Muscle layer of colon (tissue), 2 donors: ENCODE measurements around the gene BAG5.
"Not testable (repeated sequence)": the region's sequence is repeated elsewhere in the genome, so short reads cannot be mapped to it uniquely, and the experiment has no call there.

ENCODE experiments used
- H3K27ac ChIP-seq: one replicate; pipeline ENCODE4 v1.7.0; 2013; ENCODE audit warnings: low read depth, mild to moderate bottlenecking, low read length, moderate library complexity
- H3K27me3 ChIP-seq, 2 donors: one replicate each; pipeline ENCODE4 v1.7.0; 2013; ENCODE audit warnings: low read length in 2 of 2, mild to moderate bottlenecking in 2 of 2; ENCODE audit not compliant: insufficient read depth in 2 of 2, control insufficient read depth in 1 of 2
- H3K36me3 ChIP-seq: one replicate; pipeline ENCODE4 v1.7.0; 2013; ENCODE audit warnings: mild to moderate bottlenecking, low read length; ENCODE audit not compliant: insufficient read depth
- H3K4me1 ChIP-seq: one replicate; pipeline ENCODE4 v1.7.0; 2013; ENCODE audit warnings: mild to moderate bottlenecking, low read length; ENCODE audit not compliant: insufficient read depth
- H3K4me3 ChIP-seq, 2 donors: one replicate each; pipeline ENCODE4 v1.7.0; 2013; ENCODE audit warnings: low read length in 2 of 2, low read depth in 1 of 2, mild to moderate bottlenecking in 1 of 2, moderate library complexity in 1 of 2
- H3K9ac ChIP-seq: one replicate; pipeline ENCODE4 v1.7.0; 2013; ENCODE audit warnings: low read length
- H3K9me3 ChIP-seq: one replicate; pipeline ENCODE4 v1.7.0; 2013; ENCODE audit warnings: mild to moderate bottlenecking, low read length
- donor health status: abdominal sarcoma.
- donor health status: Adenocarcinoma of cecum.

BAG5 gene

DNA sequence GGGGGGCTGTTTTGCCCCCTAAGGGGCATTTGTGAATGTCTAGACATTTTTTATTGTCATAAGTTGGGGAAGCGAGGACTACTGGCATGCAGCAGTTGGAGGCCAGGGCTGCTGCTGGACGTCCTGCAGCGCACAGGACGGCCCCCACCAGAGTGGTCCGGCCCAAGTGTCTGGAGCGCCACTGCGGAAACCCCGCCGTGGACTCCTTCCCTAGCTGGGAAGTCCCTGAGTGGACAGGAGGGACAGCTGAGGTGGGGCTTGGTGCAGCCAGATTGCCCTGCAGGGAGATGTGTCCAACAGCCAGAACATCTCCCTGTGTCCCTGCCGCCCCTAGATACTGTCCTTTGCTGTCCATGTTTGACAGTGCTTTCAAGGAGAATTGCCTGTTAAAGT is 45.3 kb downstream of the BAG5 start:
- Histone ChIP-seq H3K27ac (peak overlapping the region; percentile 86), H3K27me3 (no peaks in the 10 kb centered on the region), H3K36me3 (peaks cover 15% of the 10 kb centered on the region), H3K4me3 (no peak overlapping the region), H3K9me3 (no peaks in the 10 kb centered on the region), H3K4me1 (peaks cover 52% of the 10 kb centered on the region), H3K9ac (no peak overlapping the region)

- peaks cover 52% of the 10 kb centered on the region for H3K4me1 ChIP-seq
These were observed 45.9 kb downstream of the BAG5 start for GRCh38 chr14:103516426-103517173.

DNA sequence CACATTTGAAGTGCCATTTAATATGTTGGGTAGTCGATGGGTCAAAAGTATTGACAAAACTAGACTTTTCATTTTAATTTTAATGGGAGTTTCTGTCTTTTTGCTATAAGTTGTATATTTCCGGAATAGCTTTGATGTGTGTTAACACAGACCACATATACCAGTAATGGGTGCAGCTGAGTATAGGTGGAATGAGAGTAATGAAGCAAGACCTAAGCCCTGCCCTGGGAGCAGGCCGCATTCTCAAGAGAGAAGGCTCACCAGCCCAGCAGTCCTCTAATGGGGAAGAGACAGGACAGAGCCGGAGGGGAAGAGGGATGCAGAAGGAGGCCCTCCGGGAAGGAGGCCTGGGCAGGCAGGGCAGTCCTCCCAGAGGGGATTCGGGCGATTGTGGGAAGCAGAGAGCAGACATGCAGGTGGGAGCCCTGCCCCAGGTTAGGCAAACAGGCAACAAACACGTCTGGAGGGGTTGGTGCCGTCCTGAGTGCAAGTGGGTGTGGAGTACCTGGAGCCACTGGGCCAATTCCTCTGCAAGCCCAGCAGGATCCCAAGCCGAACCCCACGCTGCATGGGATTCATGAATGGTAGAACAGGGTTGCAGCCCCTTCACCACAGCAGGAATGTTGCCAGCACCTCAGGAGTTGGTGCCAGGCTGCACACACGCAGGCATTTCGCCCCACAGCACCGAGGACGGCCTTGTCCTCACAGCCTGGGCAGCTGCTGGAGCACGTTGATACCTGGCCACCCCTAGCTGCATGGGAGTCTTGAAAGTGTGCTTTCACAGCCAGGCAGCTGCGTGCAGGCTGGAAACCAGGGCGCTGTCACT is 47.6 kb downstream of the BAG5 start:
- H3K27me3 ChIP-seq = no peaks in the 10 kb centered on the region
- peaks cover 20% of the 10 kb centered on the region for H3K36me3 ChIP-seq
- H3K4me3 ChIP-seq = no peak overlapping the region
- no peaks in the 10 kb centered on the region for H3K9me3 ChIP-seq
- H3K9ac ChIP-seq = no peak overlapping the region
- H3K4me1 ChIP-seq = peaks cover 44% of the 10 kb centered on the region
- peak overlapping the region; percentile 47 for H3K27ac ChIP-seq

More at GRCh38 chr14:103516426-103517173, 45.9 kb downstream of the BAG5 start:
- Histone ChIP-seq H3K27ac (peak overlapping the region; percentile 86), H3K9ac (no peak overlapping the region), H3K27me3 (no peaks in the 10 kb centered on the region), H3K4me3 (no peak overlapping the region), H3K36me3 (peaks cover 15% of the 10 kb centered on the region), H3K9me3 (no peaks in the 10 kb centered on the region)

DNA sequence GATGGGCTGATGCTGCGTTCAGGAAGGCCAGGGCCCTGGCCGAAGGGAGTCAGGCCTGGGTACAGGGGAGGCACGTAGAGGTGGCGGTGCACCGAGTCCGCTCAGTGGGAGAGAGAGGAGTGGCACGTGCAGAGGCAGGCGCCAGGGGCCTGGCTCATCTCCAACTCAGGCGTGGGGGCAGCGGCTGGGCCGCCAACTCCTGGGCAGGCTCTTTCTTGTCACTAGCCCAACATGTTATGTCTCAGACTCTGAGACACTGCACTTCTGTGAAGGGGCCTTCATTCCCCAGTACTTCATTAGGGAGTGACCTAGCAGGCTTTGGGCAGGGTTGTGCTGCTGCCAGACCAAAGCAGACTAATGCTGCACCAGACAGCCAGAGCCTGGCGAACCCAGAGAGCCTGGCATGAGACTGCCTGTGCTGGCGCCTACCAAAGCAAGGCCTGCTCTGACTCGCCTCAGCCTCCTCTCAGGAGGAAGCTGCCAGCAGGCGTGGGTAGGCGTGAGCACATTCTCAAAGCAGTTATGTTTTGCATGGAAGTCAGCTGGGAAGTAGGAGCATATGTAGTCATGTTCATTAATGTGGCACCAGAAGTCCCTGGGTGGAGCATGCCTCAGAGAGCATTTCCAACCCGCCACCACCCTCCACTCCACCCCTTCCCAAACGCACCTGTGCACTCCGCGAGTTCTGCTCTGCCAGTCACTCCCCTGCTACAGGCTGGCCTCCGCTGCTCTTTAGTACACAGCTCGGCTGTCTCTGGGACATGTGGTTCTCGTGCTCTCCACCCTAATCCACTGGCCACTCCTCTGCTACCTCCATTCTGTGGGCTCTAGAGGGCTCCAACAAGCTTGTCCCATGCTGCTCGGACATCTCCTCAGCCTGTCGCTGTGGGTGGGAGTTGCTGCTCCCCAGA is 49.5 kb downstream of the BAG5 start:
- Histone ChIP-seq H3K36me3 (peaks cover 15% of the 10 kb centered on the region), H3K4me1 (peaks cover 26% of the 10 kb centered on the region), H3K9me3 (no peaks in the 10 kb centered on the region), H3K27ac (peak overlapping the region; percentile 64), H3K9ac (no peak overlapping the region), H3K27me3 (no peaks in the 10 kb centered on the region), H3K4me3 (peak overlapping the region in 1 of 2 donors; percentile 16)

DNA sequence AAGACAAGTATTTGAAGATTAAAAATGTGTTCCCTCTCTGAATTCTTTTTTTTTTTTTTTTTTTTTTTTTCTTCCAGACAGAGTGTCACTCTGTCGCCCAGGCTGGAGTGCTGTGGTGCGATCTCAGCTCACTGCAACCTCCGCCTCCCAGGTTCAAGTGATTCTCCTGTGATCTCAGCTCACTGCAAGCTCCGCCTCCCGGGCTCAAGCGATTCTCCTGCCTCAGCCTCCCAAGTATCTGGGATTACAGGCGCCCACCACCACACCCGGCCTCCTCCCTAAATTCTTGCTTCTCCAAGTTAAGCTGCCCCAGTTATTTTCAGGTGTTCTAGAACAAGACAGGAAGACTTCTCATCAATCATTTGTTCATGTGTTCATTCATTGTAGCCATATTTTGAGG is 50.3 kb downstream of the BAG5 start:
- peaks cover 19% of the 10 kb centered on the region for H3K4me1 ChIP-seq
- peak overlapping the region; percentile 64 for H3K27ac ChIP-seq
- H3K36me3 ChIP-seq = peaks cover 15% of the 10 kb centered on the region
- H3K9me3 ChIP-seq, H3K27me3 ChIP-seq, H3K4me3 ChIP-seq, H3K9ac ChIP-seq: not testable (repeated sequence)

- peaks cover 19% of the 10 kb centered on the region for H3K4me1 ChIP-seq
- no peaks in the 10 kb centered on the region for H3K27me3 ChIP-seq
- no peak overlapping the region for H3K4me3 ChIP-seq
- no peak overlapping the region for H3K9ac ChIP-seq
- no peak overlapping the region for H3K27ac ChIP-seq
- H3K9me3 ChIP-seq = no peaks in the 10 kb centered on the region
- H3K36me3 ChIP-seq = peaks cover 15% of the 10 kb centered on the region
These were observed 51.4 kb downstream of the BAG5 start for GRCh38 chr14:103510724-103511693.

- no peaks in the 10 kb centered on the region for H3K9me3 ChIP-seq
- H3K27ac ChIP-seq = no peak overlapping the region
- H3K27me3 ChIP-seq = no peaks in the 10 kb centered on the region
- H3K36me3 ChIP-seq = peaks cover 18% of the 10 kb centered on the region
- peaks cover 19% of the 10 kb centered on the region for H3K4me1 ChIP-seq
- no peak overlapping the region for H3K4me3 ChIP-seq
- H3K9ac ChIP-seq = no peak overlapping the region
These were observed 52.4 kb downstream of the BAG5 start for GRCh38 chr14:103509864-103510723.

- H3K27ac ChIP-seq = no peak overlapping the region
- no peaks in the 10 kb centered on the region for H3K27me3 ChIP-seq
- no peak overlapping the region for H3K9ac ChIP-seq
- no peak overlapping the region for H3K4me3 ChIP-seq
- H3K4me1 ChIP-seq = peaks cover 15% of the 10 kb centered on the region
- peaks cover 29% of the 10 kb centered on the region for H3K36me3 ChIP-seq
- no peaks in the 10 kb centered on the region for H3K9me3 ChIP-seq
These were observed 53.7 kb downstream of the BAG5 start for GRCh38 chr14:103508521-103509329.

DNA sequence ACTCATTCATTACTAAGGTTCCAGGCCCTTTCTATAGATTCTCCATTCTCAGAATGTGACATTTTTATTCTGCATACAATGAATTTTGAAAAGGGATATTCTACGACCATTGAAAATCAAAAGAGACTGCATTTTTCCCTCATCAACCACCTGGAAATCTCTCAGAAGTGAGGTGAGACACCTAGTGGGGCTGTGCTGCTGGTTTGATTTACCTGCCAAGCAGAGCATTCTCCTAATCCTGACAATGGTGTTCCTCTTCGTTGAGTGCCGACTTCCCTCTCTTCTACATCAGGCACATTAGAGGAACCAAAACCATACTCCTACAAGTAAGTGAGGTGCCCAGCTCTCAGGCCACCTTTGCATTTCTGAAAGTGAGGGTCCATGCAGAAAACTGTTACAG is 54.7 kb downstream of the BAG5 start:
- Histone ChIP-seq H3K9me3 (no peaks in the 10 kb centered on the region), H3K27me3 (no peaks in the 10 kb centered on the region), H3K36me3 (peaks cover 38% of the 10 kb centered on the region), H3K9ac (no peak overlapping the region), H3K27ac (no peak overlapping the region), H3K4me1 (peaks cover 5% of the 10 kb centered on the region), H3K4me3 (no peak overlapping the region)
